HepG2 (cell line): ENCODE data around the gene SENP7. TPM values are rescaled to one million over a fixed set of nuclear protein-coding genes. Genes with fewer than 3 reads are reported as not detected.

Experiments
- ATAC-seq: fragments of 200-7000 bp; cut with Tn5 transposase; 3 replicates; pipeline ENCODE4 v1.9.1; 2020; ENCODE audit warnings: mild to moderate bottlenecking, moderate library complexity
- BruUV-seq: library from RNA; stranded (reverse); fragments of 400-500 nt; replicated peaks from 2 replicates; lab custom pipeline; 2021; lab: Mats Ljungman, UMichigan
- CTCF ChIA-PET: fragments of 300-600 bp; formaldehyde crosslinking; extraction: SDS; loops from one replicate; lab custom pipeline; 2021; ENCODE audit warnings: low total read pairs, inconsistent platforms, low intra/inter-chr PET ratio; lab: Yijun Ruan, JAX
- POLR2A ChIA-PET: fragments of 350-600 bp; sonication (Branson Sonifier 250); formaldehyde crosslinking; loops from one replicate; lab custom pipeline; 2020; ENCODE audit warnings: antibody characterized with exemption, inconsistent platforms; lab: Yijun Ruan, JAX
- DNase-seq: peaks from one replicate; pipeline ENCODE4 v3.0.0-alpha.2; 2015; ENCODE audit warnings: low spot score
- FAIRE-seq: peaks from 3 replicates; lab custom pipeline; 2011; peaks lifted over from hg19 to GRCh38; lab: Jason Lieb, UNC
- H2AFZ ChIP-seq: one replicate; pipeline ENCODE4 v1.6.1; 2011; ENCODE audit warnings: low read length, inconsistent platforms
- H3K27ac ChIP-seq: fragments of 300-600 bp; 3 replicates; pipeline ENCODE4 v1.8.0; 2011; ENCODE audit warnings: mixed run types, mild to moderate bottlenecking, mixed read lengths, low read length, inconsistent platforms; ENCODE audit not compliant: insufficient read depth; ENCODE audit errors: extremely low read length
- H3K27me3 ChIP-seq, 2 experiments: fragments of 200-600 bp in 1 of 2; 2 replicates in 1 of 2; 3 replicates in 1 of 2; pipeline versions ENCODE4 v1.6.0 to v1.8.0; 2011; ENCODE audit warnings: low read length in 2 of 2, mild to moderate bottlenecking in 2 of 2, moderate library complexity in 2 of 2, inconsistent platforms in 1 of 2; ENCODE audit not compliant: insufficient read depth in 2 of 2, control insufficient read depth in 1 of 2
- H3K36me3 ChIP-seq, 2 experiments: fragments of 200-600 bp in 1 of 2; replicated peaks in 1 of 2; 2 replicates in 1 of 2; 3 replicates in 1 of 2; pipeline versions ENCODE4 v1.5.1 to v1.8.0; 2011; ENCODE audit warnings: low read length in 2 of 2, inconsistent platforms in 1 of 2; ENCODE audit not compliant: insufficient read depth in 2 of 2, control insufficient read depth in 1 of 2
- H3K4me1 ChIP-seq: 2 replicates; pipeline ENCODE4 v1.5.1; 2012; ENCODE audit warnings: low read length, inconsistent platforms; ENCODE audit not compliant: insufficient read depth
- H3K4me2 ChIP-seq: 2 replicates; pipeline ENCODE4 v1.6.0; 2011; ENCODE audit warnings: low read depth, low read length, inconsistent platforms
- H3K4me3 ChIP-seq, 3 experiments: fragments of 200-600 bp in 1 of 3; sonication (generic), shearing (Covaris generic) in 1 of 3; replicated peaks in 1 of 3; 2 replicates each; pipeline ENCODE4 v1.5.1; 2011 to 2016; ENCODE audit warnings: low read length in 3 of 3, inconsistent platforms in 2 of 3, low read depth in 2 of 3, mild to moderate bottlenecking in 2 of 3, control low read depth in 1 of 3, mixed read lengths in 1 of 3; ENCODE audit not compliant: insufficient read depth in 1 of 3
- H3K79me2 ChIP-seq: one replicate; pipeline ENCODE4 v1.6.1; 2011; ENCODE audit warnings: low read length, inconsistent platforms; ENCODE audit not compliant: insufficient read depth
- H3K9ac ChIP-seq: 2 replicates; pipeline ENCODE4 v1.6.0; 2011; ENCODE audit warnings: mild to moderate bottlenecking, low read depth, low read length, inconsistent platforms; ENCODE audit not compliant: insufficient read depth
- H3K9me3 ChIP-seq: 2 replicates; pipeline ENCODE4 v1.5.1; 2012; ENCODE audit warnings: mild to moderate bottlenecking, low read length
- H4K20me1 ChIP-seq: 2 replicates; pipeline ENCODE4 v1.6.0; 2011; ENCODE audit warnings: inconsistent platforms, mild to moderate bottlenecking, low read length, moderate library complexity; ENCODE audit not compliant: insufficient read depth
- ARID5B ChIP-seq: IDR thresholded peaks from 2 replicates; pipeline ENCODE4 v1.4.0; 2020; ENCODE audit warnings: mild to moderate bottlenecking, missing genetic modification reagents
- BRD4 ChIP-seq: sonication (generic); formaldehyde crosslinking; IDR thresholded peaks from 2 replicates; pipeline ENCODE4 v1.4.0; 2020; ENCODE audit warnings: missing genetic modification reagents
- CAMTA2 ChIP-seq: sonication (generic); formaldehyde crosslinking; IDR thresholded peaks from 2 replicates; pipeline ENCODE4 v1.4.0; 2020; ENCODE audit warnings: mild to moderate bottlenecking, missing genetic modification reagents, borderline replicate concordance
- CBX1 ChIP-seq: IDR thresholded peaks from one replicate; pipeline ENCODE4 v1.6.1; 2016; ENCODE audit warnings: antibody characterized with exemption, low read depth
- GABPB1 ChIP-seq: IDR thresholded peaks from 2 replicates; pipeline ENCODE4 v1.6.1; 2016; ENCODE audit warnings: mild to moderate bottlenecking, missing genetic modification reagents, moderate library complexity, missing compliant biosample characterization
- KLF13 ChIP-seq: sonication (generic); formaldehyde crosslinking; IDR thresholded peaks from 2 replicates; pipeline ENCODE4 v1.4.0; 2020; ENCODE audit warnings: mild to moderate bottlenecking, missing genetic modification reagents
- MAF1 ChIP-seq: sonication (generic); formaldehyde crosslinking; IDR thresholded peaks from 2 replicates; pipeline ENCODE4 v1.5.0; 2020; ENCODE audit warnings: missing genetic modification reagents, borderline replicate concordance
- STAG1 ChIP-seq: sonication (generic); formaldehyde crosslinking; IDR thresholded peaks from 2 replicates; pipeline ENCODE4 v1.4.0; 2020; ENCODE audit warnings: missing genetic modification reagents
- UBTF ChIP-seq: sonication (generic); formaldehyde crosslinking; IDR thresholded peaks from 2 replicates; pipeline ENCODE4 v1.4.0; 2020; ENCODE audit warnings: mild to moderate bottlenecking, missing genetic modification reagents
- ZEB1 ChIP-seq: IDR thresholded peaks from 2 replicates; pipeline ENCODE4 v1.6.1; 2012; ENCODE audit warnings: mild to moderate bottlenecking, low read depth, inconsistent platforms; ENCODE audit not compliant: insufficient replicate concordance
- ZNF234 ChIP-seq: sonication (generic); formaldehyde crosslinking; conservative IDR thresholded peaks from 2 replicates; pipeline ENCODE4 v1.5.1; 2020; ENCODE audit warnings: mild to moderate bottlenecking, missing genetic modification reagents
- ZNF441 ChIP-seq: sonication (generic); formaldehyde crosslinking; IDR thresholded peaks from 2 replicates; pipeline ENCODE4 v1.7.0; 2021; ENCODE audit warnings: missing genetic modification reagents, borderline replicate concordance
- ZSCAN21 ChIP-seq: sonication (generic); formaldehyde crosslinking; IDR thresholded peaks from 2 replicates; pipeline ENCODE4 v1.8.0; 2022; ENCODE audit warnings: mild to moderate bottlenecking, missing genetic modification reagents, moderate library complexity, borderline replicate concordance
- WGBS: methylation state at CpG from one replicate; pipeline ENCODE4 v1.1.6; 2017; ENCODE audit warnings: low lambda C conversion rate; 5-methylcytosine and 5-hydroxymethylcytosine counted together
- in situ Hi-C: cut with HindIII; loops from 2 replicates; pipeline ENCODE4 v1.10.0; 2017; ENCODE audit warnings: low pct_unique_long_range_greater_than_20kb; ENCODE audit not compliant: extremely low pct_ligation_motif_present
- intact Hi-C: fragments of 100-400 bp; cut with micrococcal nuclease; formaldehyde crosslinking; loops from one replicate; pipeline ENCODE4 v1.10.0; 2022; ENCODE audit not compliant: unreplicated experiment
- polyA plus RNA-seq, 8 experiments: library from polyadenylated mRNA; depleted of rRNA in 3 of 8; stranded (reverse) in 7 of 8; unstranded in 1 of 8; fragments of >200 nt; fragmentation: Illumina TruSeq in 4 of 8; extraction: Trizol in 4 of 8; gene quantifications; 2 replicates each; pipeline versions ENCODE4 v1.2.1 to v1.2.3, GENCODE V29; 2011 to 2016; ENCODE audit warnings: low read depth in 4 of 8, missing spikeins in 1 of 8, mixed read lengths in 1 of 8; ENCODE audit not compliant: insufficient read depth in 1 of 8
- total RNA-seq, 5 experiments: library from RNA; depleted of rRNA; stranded (reverse); fragments of >200 nt; fragmentation: Illumina TruSeq; extraction: Trizol; gene quantifications; 2 replicates each; pipeline ENCODE4 v1.2.3, GENCODE V29; 2016; ENCODE audit warnings: low read depth in 1 of 5
- TF ChIP-seq, protein P1 (sequence below): sonication (generic); formaldehyde crosslinking; IDR thresholded peaks from 2 replicates; pipeline ENCODE4 v1.8.1; 2023; ENCODE audit warnings: missing genetic modification reagents, inconsistent platforms, borderline replicate concordance

Gene SENP7
- total and polyA plus RNA-seq, 2 of the 13 experiments (the other 11 are each of a cell fraction or from before 2014, with no cell fraction given) = 9.1 to 10.3 TPM

DNA sequence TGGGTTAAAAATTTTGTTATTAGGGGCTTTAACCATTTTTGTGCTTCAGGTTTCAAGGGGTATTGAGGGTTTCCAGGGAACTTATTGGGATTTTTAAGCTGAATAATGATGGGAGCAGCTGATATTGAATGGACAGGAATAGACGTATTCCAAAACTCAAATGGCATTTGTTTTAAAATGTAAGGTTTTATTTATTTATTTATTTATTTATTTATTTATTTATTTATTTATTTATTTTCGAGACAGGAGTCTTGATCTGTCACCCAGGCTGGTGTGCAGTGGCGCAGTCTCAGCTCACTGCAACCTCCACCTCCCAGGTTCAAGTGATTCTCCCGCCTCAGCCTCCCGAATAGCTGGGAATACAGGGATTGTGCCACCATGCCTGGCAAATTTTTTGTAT is 22.2 kb upstream of the SENP7 start (continued):
- no peak for TF ChIP-seq CAMTA2 (CRISPR knock-in tag)

DNA sequence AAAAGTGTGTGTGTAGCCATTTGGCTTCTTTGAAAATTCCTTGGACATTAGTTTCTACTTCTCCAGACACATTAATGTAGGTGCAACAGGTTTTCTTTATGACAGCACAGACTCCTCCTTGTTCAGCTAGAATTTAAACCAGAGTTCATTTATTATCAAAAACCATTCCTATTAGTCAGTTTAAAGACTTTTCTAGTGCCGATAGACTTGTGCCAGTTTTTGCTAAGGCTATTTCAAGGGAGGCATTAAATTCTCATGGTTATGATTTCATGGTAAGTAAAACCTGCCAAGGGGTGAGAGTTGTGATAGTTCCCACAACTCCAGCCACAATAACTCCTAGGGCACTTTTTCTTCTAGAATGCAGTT is 20.6 kb upstream of the SENP7 start:
- DNase-seq (no peak), ATAC-seq (no peak), FAIRE-seq (no peak)
- in situ Hi-C loops (no loop called here), intact Hi-C loops (no loop called here)
- Histone ChIP-seq H3K4me2 (no peak overlapping the region), H3K36me3 (no peaks in the 10 kb centered on the region), H3K9me3 (no peaks in the 10 kb centered on the region), H3K4me1 (no peaks in the 10 kb centered on the region), H3K27me3 (0 out of 5 replicates have a peak, but pooled peaks cover 0 to 7% of the 10 kb centered on the region in 2 experiments), H4K20me1 (no peaks in the 10 kb centered on the region), H3K27ac (no peak overlapping the region), H3K9ac (no peak overlapping the region), H2AFZ (no peak overlapping the region), H3K4me3 (no peak overlapping the region), H3K79me2 (no peaks in the 10 kb centered on the region)
- ChIA-PET CTCF (no interaction called here), POLR2A (no interaction called here)
- TF ChIP-seq KLF13 (no peak), MAF1 (CRISPR knock-in tag) (no peak), ZEB1 (no peak), ARID5B (no peak), ZNF441 (no peak), STAG1 (CRISPR knock-in tag) (no peak), BRD4 (CRISPR knock-in tag) (no peak), UBTF (CRISPR knock-in tag) (no peak), GABPB1 (no peak), ZNF234 (CRISPR knock-in tag) (no peak), ZSCAN21 (no peak), CBX1 (no peak)
- TF ChIP-seq, protein P1, sequence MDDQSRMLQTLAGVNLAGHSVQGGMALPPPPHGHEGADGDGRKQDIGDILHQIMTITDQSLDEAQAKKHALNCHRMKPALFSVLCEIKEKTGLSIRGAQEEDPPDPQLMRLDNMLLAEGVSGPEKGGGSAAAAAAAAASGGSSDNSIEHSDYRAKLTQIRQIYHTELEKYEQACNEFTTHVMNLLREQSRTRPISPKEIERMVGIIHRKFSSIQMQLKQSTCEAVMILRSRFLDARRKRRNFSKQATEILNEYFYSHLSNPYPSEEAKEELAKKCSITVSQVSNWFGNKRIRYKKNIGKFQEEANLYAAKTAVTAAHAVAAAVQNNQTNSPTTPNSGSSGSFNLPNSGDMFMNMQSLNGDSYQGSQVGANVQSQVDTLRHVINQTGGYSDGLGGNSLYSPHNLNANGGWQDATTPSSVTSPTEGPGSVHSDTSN (CRISPR knock-in tag) = no peak
- 0% methylated on average over 1 of the region's 1 CpG for WGBS
- no TSS peak for BruUV-seq
